ENCODE results near the gene POM121. TPM values are rescaled to one million over a fixed set of nuclear protein-coding genes. Genes with fewer than 3 reads are reported as not detected.
A peak's percentile ranks its signal among the peaks of the same experiment; 100 is the strongest.
"Not testable (repeated sequence)": the region's sequence is repeated elsewhere in the genome, so short reads cannot be mapped to it uniquely, and the experiment has no call there.

The POM121 gene
- total RNA-seq, 4 donors from 2014 or later: 7.8 to 11.5 (median 10.0) TPM

GRCh38 chr7:72954563-72955198 lies 29.8 kb downstream of the POM121 start:
- peak; percentile 90 to 94 for ATAC-seq
- intact Hi-C loops (cut with DNase I; ENCODE audit: low total_unique reads); H3K9me3 ChIP-seq; H3K4me1 ChIP-seq; DNase-seq; H3K36me3 ChIP-seq; H3K27me3 ChIP-seq; in situ Hi-C loops (cut with MboI; ENCODE audit: low sequenced_read_pairs in 4 of 4): not testable (repeated sequence)
- peak overlapping the region in 2 of 4 donors; percentile 53 to 56 for H3K4me3 ChIP-seq
- peak overlapping the region; percentile 49 to 64 (median 57) for H3K27ac ChIP-seq
- TF ChIP-seq POLR2A (IDR thresholded peaks at IDR 0.05): peak in 1 of 2 donors; percentile 18

DNA sequence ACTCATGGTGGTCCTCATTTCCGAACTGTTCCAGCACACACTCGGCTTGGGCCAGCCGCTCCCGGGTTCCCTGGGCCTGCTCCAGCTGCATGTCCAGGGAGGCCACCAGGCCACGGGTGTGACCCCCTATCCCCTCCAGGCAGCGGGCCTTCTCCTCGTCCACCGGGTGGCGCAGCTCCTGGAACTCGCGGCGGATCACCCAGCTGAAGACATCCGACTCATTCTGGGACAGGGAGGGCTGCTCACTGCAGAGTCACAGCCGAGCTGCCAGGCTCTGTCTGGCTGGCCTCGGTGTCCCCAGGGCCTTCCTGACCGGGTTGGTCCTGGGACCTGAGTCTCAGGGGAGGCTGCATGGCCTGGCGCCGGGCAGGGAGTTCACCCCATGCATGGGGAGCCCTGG lies 35.1 kb downstream of the POM121 start:
- ATAC-seq: peak in 1 of 2 donors; percentile 51
- H3K27me3 ChIP-seq; intact Hi-C loops (cut with DNase I; ENCODE audit: low total_unique reads); H3K27ac ChIP-seq; H3K4me3 ChIP-seq; DNase-seq; H3K36me3 ChIP-seq; H3K9me3 ChIP-seq; in situ Hi-C loops (cut with MboI; ENCODE audit: low sequenced_read_pairs in 4 of 4); H3K4me1 ChIP-seq: not testable (repeated sequence)

- DNase-seq; H3K36me3 ChIP-seq; H3K4me1 ChIP-seq; intact Hi-C loops (cut with DNase I; ENCODE audit: low total_unique reads); in situ Hi-C loops (cut with MboI; ENCODE audit: low sequenced_read_pairs in 4 of 4); H3K27ac ChIP-seq; H3K27me3 ChIP-seq; H3K4me3 ChIP-seq; H3K9me3 ChIP-seq: not testable (repeated sequence)
- peak; percentile 77 to 80 for ATAC-seq
Observed at GRCh38 chr7:72960626-72961345, 35.9 kb downstream of the POM121 start.

GRCh38 chr7:72961346-72961650 lies 36.4 kb downstream of the POM121 start:
- intact Hi-C loops (cut with DNase I; ENCODE audit: low total_unique reads); H3K27me3 ChIP-seq; H3K4me3 ChIP-seq; H3K27ac ChIP-seq; DNase-seq; H3K9me3 ChIP-seq; H3K4me1 ChIP-seq; H3K36me3 ChIP-seq; in situ Hi-C loops (cut with MboI; ENCODE audit: low sequenced_read_pairs in 4 of 4): not testable (repeated sequence)
- peak in 1 of 2 donors; percentile 39 for ATAC-seq

DNA sequence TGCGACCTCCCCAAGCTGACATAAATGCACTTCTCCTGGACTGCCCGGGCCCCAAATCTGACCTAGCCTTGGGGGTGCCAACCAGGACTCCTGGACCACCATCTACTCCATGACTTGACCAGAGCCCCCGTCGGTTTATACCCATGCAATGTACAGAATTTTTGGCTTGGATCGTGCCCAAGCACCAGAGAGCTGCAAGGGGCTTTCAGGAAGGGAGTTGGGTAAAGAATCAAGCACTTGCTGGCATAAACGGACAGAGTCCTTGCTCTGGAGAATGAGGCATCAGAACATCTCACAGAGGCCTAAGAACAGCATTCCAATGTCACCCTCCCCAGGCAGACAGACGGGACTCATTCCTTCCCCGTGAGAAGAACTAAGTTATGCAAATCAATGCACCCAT lies 38.2 kb downstream of the POM121 start:
- ATAC-seq; in situ Hi-C loops (cut with MboI; ENCODE audit: low sequenced_read_pairs in 4 of 4): not testable (repeated sequence)

GRCh38 chr7:72965186-72965975 lies 40.5 kb downstream of the POM121 start:
- H3K27me3 ChIP-seq; H3K27ac ChIP-seq; DNase-seq; in situ Hi-C loops (cut with MboI; ENCODE audit: low sequenced_read_pairs in 4 of 4); H3K9me3 ChIP-seq; ATAC-seq; intact Hi-C loops (cut with DNase I; ENCODE audit: low total_unique reads); H3K4me3 ChIP-seq; H3K36me3 ChIP-seq; H3K4me1 ChIP-seq: not testable (repeated sequence)

More for the DNA sequence above, 38.2 kb downstream of the POM121 start:
- H3K9me3 ChIP-seq; DNase-seq; intact Hi-C loops (cut with DNase I; ENCODE audit: low total_unique reads); H3K4me3 ChIP-seq; H3K27me3 ChIP-seq; H3K36me3 ChIP-seq; H3K4me1 ChIP-seq; H3K27ac ChIP-seq: not testable (repeated sequence)

GRCh38 chr7:72966892-72967291 lies 42.0 kb downstream of the POM121 start:
- ATAC-seq; H3K4me1 ChIP-seq; DNase-seq; H3K9me3 ChIP-seq; in situ Hi-C loops (cut with MboI; ENCODE audit: low sequenced_read_pairs in 4 of 4); H3K36me3 ChIP-seq; H3K4me3 ChIP-seq; H3K27me3 ChIP-seq; intact Hi-C loops (cut with DNase I; ENCODE audit: low total_unique reads); H3K27ac ChIP-seq: not testable (repeated sequence)

DNA sequence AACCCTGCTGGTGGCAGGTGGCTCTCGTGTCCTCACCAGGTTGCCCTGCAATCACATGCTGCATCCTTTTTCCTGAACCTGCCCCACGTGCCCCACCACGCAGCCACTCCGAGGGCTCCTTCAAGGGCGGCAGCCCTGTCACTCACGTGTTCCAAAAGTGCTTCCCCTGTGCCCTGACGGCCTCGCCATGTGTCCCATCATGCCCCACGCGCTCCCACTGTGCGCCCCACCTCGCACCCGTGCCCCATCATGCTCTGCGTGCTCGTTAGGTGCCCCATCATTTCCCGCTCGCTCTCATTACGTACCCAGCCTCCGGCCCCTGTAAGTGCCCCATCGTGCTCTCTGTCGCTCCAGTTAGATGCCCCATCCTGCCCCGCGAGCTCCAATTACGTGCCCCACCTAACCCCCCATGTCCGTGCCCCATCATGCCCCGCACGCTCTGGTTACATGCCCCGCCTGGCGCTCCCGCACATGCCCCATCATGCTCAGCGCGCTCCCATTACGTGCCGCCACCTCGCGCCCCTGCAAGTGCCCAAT lies 44.2 kb downstream of the POM121 start, which contains the start of gene TRIM74:
Gene TRIM74 (minus strand): TSS at position 487 of the 537 bp plus-strand sequence. CDS start 3,309 bp downstream, outside the sequence.
- H3K4me3 ChIP-seq; H3K36me3 ChIP-seq; in situ Hi-C loops (cut with MboI; ENCODE audit: low sequenced_read_pairs in 4 of 4); H3K27me3 ChIP-seq; H3K27ac ChIP-seq; ATAC-seq; H3K4me1 ChIP-seq; DNase-seq; H3K9me3 ChIP-seq; intact Hi-C loops (cut with DNase I; ENCODE audit: low total_unique reads): not testable (repeated sequence)

GRCh38 chr7:72969688-72970087 lies 44.8 kb downstream of the POM121 start:
- intact Hi-C loops (cut with DNase I; ENCODE audit: low total_unique reads); H3K4me3 ChIP-seq; H3K9me3 ChIP-seq; in situ Hi-C loops (cut with MboI; ENCODE audit: low sequenced_read_pairs in 4 of 4); ATAC-seq; H3K36me3 ChIP-seq; H3K27ac ChIP-seq; H3K4me1 ChIP-seq; H3K27me3 ChIP-seq; DNase-seq: not testable (repeated sequence)

- in situ Hi-C loops (cut with MboI; ENCODE audit: low sequenced_read_pairs in 4 of 4); H3K4me3 ChIP-seq; H3K4me1 ChIP-seq; intact Hi-C loops (cut with DNase I; ENCODE audit: low total_unique reads); H3K9me3 ChIP-seq; H3K27ac ChIP-seq; H3K27me3 ChIP-seq; DNase-seq; H3K36me3 ChIP-seq; ATAC-seq: not testable (repeated sequence)
Observed at GRCh38 chr7:72971505-72971904, 46.6 kb downstream of the POM121 start.

DNA sequence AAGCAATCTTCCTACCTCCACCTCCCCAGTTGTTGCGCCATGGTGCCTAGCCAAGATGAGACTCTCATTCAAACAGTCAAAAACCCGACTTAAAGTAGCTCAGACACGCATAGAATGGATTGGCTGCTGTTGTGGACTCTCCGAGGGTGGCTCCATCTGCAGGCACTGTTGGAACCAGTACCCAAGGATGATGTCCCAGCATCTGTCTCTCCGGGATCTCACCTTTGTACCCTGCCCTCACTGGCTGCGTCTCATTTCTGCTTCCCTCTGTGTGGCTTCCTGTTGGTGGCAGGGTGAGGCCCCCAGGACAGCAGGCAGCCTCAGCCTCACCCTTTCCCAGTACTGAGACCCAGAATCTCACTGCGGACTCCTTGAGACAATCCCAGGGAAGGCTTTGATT lies 49.9 kb downstream of the POM121 start:
- in situ Hi-C loops (cut with MboI; ENCODE audit: low sequenced_read_pairs in 4 of 4); H3K4me3 ChIP-seq; ATAC-seq: not testable (repeated sequence)

More for the DNA sequence above, 49.9 kb downstream of the POM121 start:
- H3K4me1 ChIP-seq; H3K9me3 ChIP-seq; DNase-seq; intact Hi-C loops (cut with DNase I; ENCODE audit: low total_unique reads); H3K36me3 ChIP-seq; H3K27ac ChIP-seq; H3K27me3 ChIP-seq: not testable (repeated sequence)
